Heart left ventricle (tissue), 13 donors: Measurements from ENCODE around the gene PIK3CA.

Experiments
- CTCF ChIP-seq, 12 donors: fragments of 200-600 bp; sonication (generic) in 4 of 12; IDR thresholded peaks; one replicate each; pipeline versions ENCODE4 v1.5.0 to v1.8.0; 2018 to 2022; ENCODE audit warnings: antibody characterized with exemption in 12 of 12, mild to moderate bottlenecking in 5 of 12
- POLR2A ChIP-seq, 2 donors: fragments of 450-650 bp; IDR thresholded peaks; one replicate each; pipeline ENCODE4 v1.6.1; 2017; ENCODE audit warnings: antibody characterized with exemption in 2 of 2, mild to moderate bottlenecking in 2 of 2, moderate library complexity in 2 of 2
- donor health status: ischemic (EF 13 %, LVEDD 7.1; RV severe dilation, severe dysfunction).
- donor health status: DM: no; HTN: yes; CAD: no.
- donor health status: DM: no; HTN: no; CAD: no.
- donor health status: ischemic (EF 25% LVEDD 6.9; RV normal size, moderate dysfunction).
- donor health status: ischemic (EF 25% LVEDD 5.7; RV mildly dilated, moderate dysfunction).
- donor health status: ischemic (EF 35%, LVEDD 5.7; RV mildly dilated, moderate dysfunction).
- donor health status: nonischemic (EF 11% LVEDD 7.7; RV severe dilation, severe dysfunction).
- donor health status: DM: yes; HTN: yes; CAD: no.
- donor health status: PGD.
- donor health status: ischemic (EF 29% LVEDD 5.4; RV normal size, mild dysfunction).
- donor health status: nonischemic (EF 23%, LVEDD 6.1; RV moderate dilation, normal function).

- TF ChIP-seq CTCF (IDR thresholded peaks at IDR 0.05) (no peak), POLR2A (IDR thresholded peaks at IDR 0.05) (no peak)
These were observed 31.3 kb upstream of the PIK3CA start for GRCh38 chr3:179116816-179117215.
